GM12891 (cell line): ENCODE results near the gene INSYN2B.

Source experiments
- DNase-seq: peaks from one replicate; pipeline ENCODE4 v3.0.0; 2011; ENCODE audit warnings: low spot score; ENCODE audit not compliant: insufficient read length
- FAIRE-seq: peaks from 2 replicates; lab custom pipeline; 2011; peaks lifted over from hg19 to GRCh38; lab: Jason Lieb, UNC
- PAX5 ChIP-seq: IDR thresholded peaks from 2 replicates; pipeline ENCODE4 v1.6.1; 2011; ENCODE audit warnings: low read length, moderate library complexity, mild to moderate bottlenecking; ENCODE audit not compliant: insufficient read depth, severe bottlenecking
- POLR2A ChIP-seq: IDR thresholded peaks from 2 replicates; pipeline ENCODE4 v1.6.1; 2011; ENCODE audit warnings: low read depth, low read length, control low read depth
- POLR2AphosphoS5 ChIP-seq: IDR thresholded peaks from 2 replicates; pipeline ENCODE4 v1.6.1; 2011; ENCODE audit warnings: low read depth, low read length, control low read depth
- POU2F2 ChIP-seq: IDR thresholded peaks from 2 replicates; pipeline ENCODE4 v1.6.1; 2011; ENCODE audit warnings: low read depth, mild to moderate bottlenecking, control low read depth, low read length, moderate library complexity
- SPI1 ChIP-seq: IDR thresholded peaks from 2 replicates; pipeline ENCODE4 v1.6.1; 2011; ENCODE audit warnings: low read depth, low read length, control low read depth
- TAF1 ChIP-seq: IDR thresholded peaks from 2 replicates; pipeline ENCODE4 v1.6.1; 2011; ENCODE audit warnings: low read depth, low read length, control low read depth

The INSYN2B gene

DNA sequence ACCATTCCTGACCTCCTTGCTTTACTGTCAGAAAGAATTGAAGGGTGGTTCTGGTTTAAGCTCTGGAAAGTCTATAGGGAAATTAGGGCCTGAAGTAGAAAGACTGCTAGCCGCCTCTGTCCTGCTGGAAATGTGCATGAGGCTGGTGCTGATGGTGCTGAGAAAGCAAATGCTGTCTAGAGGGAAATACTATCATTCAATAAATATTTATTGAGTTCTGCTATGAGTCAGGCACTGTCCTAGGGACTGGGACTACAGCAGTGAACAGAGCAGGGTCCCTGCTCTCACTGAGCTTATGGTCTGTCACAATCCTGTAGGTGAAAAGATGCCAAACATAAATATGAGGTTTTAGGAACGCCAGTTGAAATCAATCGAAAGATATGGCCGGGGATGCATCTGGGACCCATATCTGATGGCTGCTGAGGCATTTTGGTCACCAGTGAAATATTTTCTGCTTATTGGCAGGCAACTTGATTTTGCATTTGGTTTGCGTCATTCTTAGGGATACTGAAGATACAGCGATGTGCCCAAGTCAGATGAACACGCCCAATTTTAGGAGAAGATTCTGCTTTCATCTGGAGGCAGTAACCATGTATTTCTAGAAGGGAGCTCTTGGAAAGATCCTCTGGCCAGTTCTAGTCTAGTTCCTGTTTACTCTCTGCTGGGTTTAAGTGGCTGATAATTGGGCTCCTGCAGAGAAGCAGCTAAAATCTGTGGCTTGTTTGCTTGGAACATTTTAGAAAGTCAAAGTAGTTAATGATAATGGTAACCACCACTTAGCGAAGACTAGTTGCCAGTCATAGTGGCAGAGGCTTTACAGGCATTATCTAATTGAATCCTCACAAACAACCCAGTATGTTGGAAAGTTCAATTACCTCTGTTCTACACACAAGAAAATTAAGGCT lies 73.3 kb downstream of the INSYN2B start:
- DNase-seq = no peak

DNA sequence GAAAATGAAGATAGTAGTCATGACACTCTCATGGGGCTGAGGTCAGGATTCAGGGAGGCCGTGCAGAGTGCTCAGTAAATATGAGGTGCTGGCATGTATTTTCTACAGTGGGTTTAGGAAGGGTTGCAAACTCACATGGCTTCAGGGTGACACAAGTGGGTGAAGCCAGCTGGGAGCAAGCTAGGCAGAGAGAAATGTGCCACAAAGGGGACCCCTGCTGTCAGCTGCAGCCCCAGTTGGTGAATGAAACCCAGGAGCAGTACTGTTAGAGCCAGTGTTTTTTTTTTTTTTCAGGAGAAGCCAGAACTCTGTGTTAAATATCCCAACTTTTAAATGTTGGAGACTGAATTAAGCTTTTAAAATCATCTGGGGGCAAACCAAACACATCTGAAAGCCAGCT lies 75.3 kb downstream of the INSYN2B start:
- no peak for FAIRE-seq
- TF ChIP-seq SPI1 (no peak), PAX5 (no peak), POU2F2 (no peak), POLR2AphosphoS5 (no peak), POLR2A (no peak), TAF1 (no peak)
- DNase-seq = no peak

More for the DNA sequence above, 73.3 kb downstream of the INSYN2B start:
- TF ChIP-seq POLR2A (no peak), POLR2AphosphoS5 (no peak), TAF1 (no peak), SPI1 (no peak), POU2F2 (no peak), PAX5 (no peak)
- no peak for FAIRE-seq

DNA sequence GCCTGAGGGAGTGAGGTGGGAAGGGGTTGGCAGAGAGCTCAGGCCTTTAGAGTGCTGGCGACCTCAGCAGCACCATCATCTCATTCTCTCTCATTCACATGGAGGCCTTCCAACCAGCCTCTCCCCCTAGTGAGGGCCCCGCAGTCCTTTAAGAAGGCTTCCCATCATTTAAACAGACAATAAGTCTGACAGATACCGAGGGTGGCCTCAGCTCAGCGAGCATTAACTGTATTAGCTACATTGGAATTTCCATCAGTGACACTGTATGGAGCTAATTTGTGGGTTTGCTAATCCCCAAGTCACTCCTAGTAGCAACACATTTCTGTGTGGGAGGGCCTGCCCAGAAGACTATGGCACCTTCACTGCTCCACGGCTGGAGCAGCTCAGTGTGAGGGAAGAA lies 75.8 kb downstream of the INSYN2B start:
- FAIRE-seq = no peak
- DNase-seq = no peak
- TF ChIP-seq POU2F2 (no peak), PAX5 (no peak), SPI1 (no peak), POLR2A (no peak), TAF1 (no peak), POLR2AphosphoS5 (no peak)

DNA sequence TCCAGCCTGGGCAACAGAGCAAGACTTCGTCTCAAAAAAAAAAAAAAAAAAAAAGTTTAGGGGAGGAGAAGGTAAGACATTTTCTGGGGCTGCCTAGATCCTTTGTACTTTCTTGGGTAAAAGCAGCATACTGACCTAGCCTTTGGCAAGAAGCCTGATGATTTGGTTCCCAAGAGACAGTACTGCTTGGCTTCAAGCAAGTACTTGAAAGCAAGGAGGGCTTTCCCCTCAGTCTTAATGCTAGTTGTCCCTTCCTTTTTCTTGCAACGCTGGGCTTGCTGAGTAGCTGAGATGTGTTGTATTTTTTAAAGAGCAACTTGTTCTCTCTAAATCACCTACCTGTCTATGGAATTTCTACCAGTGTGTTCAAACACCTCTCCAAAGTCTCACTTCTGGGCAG lies 76.2 kb downstream of the INSYN2B start:
- no peak for DNase-seq
- TF ChIP-seq POLR2A (no peak), SPI1 (peak; percentile 11; the same call in 1 of the 2 replicates), PAX5 (no peak), POLR2AphosphoS5 (no peak)

DNA sequence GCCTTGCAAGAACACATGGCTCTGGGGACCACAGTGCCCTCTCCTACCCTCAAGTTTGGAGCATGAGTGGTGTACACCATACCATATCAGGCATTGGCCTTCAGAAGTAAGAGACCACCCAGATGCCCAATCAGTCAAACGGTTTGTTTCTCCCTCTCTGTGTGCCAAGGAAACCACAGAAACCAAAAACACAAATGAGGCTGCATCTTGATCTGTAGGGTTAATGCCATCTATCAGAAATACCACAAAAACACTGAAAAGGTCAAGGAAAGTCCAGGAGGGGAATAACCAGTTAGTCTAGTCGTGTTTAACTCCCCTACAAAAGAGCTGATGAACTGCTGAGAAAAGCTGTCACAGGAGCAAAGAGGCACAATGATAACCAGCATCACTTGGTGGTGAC lies 78.4 kb downstream of the INSYN2B start:
- TF ChIP-seq POLR2AphosphoS5 (no peak), PAX5 (no peak), SPI1 (no peak), POLR2A (no peak)
- FAIRE-seq (peak; percentile 40), DNase-seq (no peak)

More for the DNA sequence above, 76.2 kb downstream of the INSYN2B start:
- FAIRE-seq = no peak

DNA sequence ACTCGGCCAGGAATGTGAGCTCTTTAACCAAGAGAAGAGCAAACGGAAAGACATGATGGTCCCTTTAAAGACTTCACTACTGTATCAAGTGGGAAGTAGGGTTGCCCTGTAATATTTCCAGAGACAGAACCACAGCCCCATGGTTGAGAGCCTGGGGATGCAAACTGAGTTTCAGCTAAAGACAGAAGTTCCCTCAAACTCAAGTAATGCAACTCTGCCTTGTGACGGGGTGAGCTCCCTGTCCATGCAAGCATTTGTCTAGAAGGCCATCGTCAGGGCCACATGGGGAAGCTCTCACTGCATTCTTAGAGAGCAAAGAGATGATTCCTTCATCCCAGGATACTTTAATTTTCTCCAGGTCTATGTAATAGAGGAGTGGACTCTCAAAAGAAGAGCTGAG lies 82.8 kb downstream of the INSYN2B start:
- TF ChIP-seq POLR2A (no peak), PAX5 (no peak), POU2F2 (no peak), SPI1 (no peak), TAF1 (no peak), POLR2AphosphoS5 (no peak)
- no peak for DNase-seq
- FAIRE-seq = no peak

DNA sequence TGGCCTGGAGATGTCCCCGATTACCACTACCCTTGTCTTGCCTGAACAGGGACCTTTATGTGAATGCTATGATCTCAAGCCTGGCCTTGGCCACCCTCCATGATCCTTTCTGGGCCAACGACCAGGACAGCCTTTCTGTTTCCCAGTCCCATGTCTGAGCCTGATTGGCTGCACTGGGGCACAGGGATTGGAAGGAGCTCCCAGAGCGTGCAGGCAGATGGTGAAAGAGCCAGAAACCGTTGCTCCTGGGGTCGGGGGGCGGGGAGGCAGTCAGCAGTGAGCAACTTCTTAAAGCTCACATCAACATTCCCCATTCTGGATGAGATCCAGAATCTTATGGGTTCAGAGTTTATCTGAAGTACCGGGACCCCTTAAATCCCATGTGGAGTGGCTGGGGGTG lies 84.4 kb downstream of the INSYN2B start:
- TF ChIP-seq SPI1 = no peak
- TF ChIP-seq POLR2A = no peak
- TF ChIP-seq PAX5 = no peak
- TF ChIP-seq TAF1 = no peak
- no peak for TF ChIP-seq POU2F2
- TF ChIP-seq POLR2AphosphoS5 = no peak
- no peak for FAIRE-seq
- DNase-seq = no peak

DNA sequence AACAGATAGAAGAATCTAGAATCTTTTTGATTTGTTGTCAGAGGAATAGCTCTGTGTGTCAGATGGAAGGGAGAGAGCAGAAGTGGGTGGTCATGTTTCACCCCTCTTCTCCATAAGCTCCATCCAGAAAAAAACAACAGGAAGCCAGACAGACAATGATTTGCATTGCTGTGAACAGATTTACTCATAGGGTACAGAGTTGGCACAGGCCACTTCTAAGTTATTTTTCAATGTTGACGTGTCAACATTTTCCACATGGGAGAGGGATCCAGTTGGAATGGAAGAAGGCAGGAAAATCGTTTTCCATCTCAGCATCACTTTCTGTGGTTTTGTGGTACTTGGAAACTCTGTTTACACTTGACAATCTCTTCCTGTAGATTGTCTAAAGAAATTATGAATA lies 86.7 kb downstream of the INSYN2B start:
- TF ChIP-seq SPI1 (no peak), TAF1 (no peak), POLR2AphosphoS5 (no peak), POLR2A (no peak), PAX5 (no peak), POU2F2 (no peak)
- DNase-seq (no peak), FAIRE-seq (peak; percentile 35)

DNA sequence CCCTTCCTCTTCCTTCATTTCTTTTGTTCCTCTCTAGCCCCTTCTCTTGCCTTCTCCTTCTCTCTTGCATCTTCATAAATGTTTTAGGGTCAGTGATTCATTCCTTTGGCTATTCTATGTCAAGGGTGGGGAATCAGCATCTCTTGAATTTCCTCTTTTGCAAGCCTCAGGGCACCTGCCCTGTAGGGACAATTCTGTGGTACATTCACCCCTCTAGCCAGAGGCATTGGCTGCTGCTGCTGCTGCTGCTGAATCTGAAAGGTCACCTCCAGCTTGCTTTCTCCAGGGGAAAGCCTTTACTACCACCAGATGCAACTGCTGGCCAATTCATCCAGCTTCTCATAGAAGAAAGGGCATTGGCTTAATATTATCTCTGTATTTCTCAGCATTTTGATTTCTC lies 87.3 kb downstream of the INSYN2B start:
- FAIRE-seq (no peak), DNase-seq (no peak)
- TF ChIP-seq PAX5 (no peak), SPI1 (no peak), POLR2A (no peak), POLR2AphosphoS5 (no peak), TAF1 (no peak), POU2F2 (no peak)
